H7 (cell line): Measurements from ENCODE around the gene LRRC14B. TPM values are rescaled to one million over a fixed set of nuclear protein-coding genes. Genes with fewer than 3 reads are reported as not detected.
A peak's percentile ranks its signal among the peaks of the same experiment; 100 is the strongest.
"Not testable (repeated sequence)": the region's sequence is repeated elsewhere in the genome, so short reads cannot be mapped to it uniquely, and the experiment has no call there.

ENCODE experiments used
- DNase-seq: peaks from one replicate; pipeline ENCODE4 v3.0.0; 2012
- H3K27me3 ChIP-seq: 2 replicates; pipeline ENCODE4 v1.6.0; 2011; ENCODE audit warnings: mild to moderate bottlenecking, low read length; ENCODE audit not compliant: control insufficient read depth, insufficient read depth
- H3K36me3 ChIP-seq: replicated peaks from 2 replicates; pipeline ENCODE4 v1.5.1; 2011; ENCODE audit warnings: low read length; ENCODE audit not compliant: control insufficient read depth, insufficient read depth
- H3K4me3 ChIP-seq: 2 replicates; pipeline ENCODE4 v1.5.1; 2011; ENCODE audit warnings: low read depth, mild to moderate bottlenecking, control low read depth, low read length, moderate library complexity; ENCODE audit not compliant: insufficient read depth
- total RNA-seq: library from RNA; depleted of rRNA; stranded (reverse); fragments of >200 nt; shearing (Covaris generic); gene quantifications from 2 replicates; pipeline ENCODE4 v1.2.3, GENCODE V29; 2014

The LRRC14B gene
- total RNA-seq, 1 experiment from 2014 or later: not detected

DNA sequence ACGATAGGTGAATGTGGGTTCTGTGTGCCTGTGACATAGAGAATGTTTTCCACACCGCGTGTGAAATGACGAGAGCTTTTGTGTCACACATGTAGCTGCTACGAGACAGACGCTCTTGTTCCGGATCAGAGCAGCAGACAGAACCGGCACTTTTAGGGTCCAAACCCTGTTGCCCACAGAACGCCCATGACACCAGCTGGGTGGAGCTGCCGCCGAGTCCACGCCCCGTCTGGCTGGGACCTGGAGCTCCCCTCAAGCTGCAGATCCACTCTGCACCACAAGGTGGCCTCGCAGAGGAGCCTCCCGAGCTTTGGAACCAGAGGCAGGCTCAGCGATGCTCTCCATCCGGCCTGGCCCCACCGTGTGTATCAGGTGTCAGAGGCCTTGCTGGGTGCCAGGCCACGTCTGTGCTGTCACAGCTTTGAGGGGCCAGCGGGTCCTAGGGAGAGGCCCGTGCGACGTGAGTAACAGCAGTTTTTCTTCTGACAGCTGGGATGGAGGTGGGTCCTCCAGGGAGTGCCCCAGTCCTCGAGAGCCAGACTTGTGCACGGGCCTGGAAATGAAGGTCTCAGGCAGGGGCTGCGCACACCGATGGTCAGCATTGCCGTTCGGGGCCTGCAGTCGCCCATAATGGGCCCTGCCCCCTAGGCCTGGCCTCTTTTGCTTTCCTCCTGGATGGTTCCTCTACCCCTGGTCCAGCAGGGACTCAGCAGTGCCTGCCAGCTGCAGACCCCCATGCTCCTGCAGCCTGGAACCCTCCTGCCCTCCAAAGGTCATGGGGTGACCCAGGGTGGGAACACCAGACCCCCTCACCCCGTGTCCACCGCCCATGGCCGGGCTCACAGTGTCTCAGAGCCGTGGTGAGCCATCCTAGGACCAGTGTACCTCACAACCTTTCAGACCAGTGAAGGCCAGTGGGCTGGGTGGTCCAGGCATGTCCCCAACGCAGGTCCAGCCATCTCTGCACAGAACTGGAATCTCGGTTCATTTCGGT, 2.5 kb upstream of the LRRC14B start:
- peak; percentile 98 for DNase-seq
- no peak overlapping the region for H3K4me3 ChIP-seq

DNA sequence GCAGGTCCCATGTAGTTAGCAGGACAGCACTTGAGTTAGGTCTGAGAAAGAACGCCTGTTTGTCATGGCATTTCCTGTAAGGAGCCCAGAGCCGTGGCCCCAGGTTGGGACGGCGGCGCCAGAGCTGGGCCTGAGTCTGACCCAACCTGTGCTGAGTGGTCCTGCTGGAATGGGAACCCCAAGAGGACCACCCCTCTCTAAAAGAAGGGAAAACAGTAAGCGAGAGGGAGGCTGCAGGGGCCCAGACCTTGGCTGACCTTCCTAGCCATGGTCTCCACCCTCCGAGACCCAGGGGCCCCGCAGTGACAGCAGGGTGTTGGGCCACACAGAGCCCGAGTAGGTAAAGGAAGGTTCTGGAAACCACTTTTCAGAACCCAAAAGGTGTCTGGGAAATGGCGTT, 1.8 kb upstream of the LRRC14B start:
- no peak for DNase-seq
- Histone ChIP-seq H3K27me3 (no peaks in the 10 kb centered on the region), H3K4me3 (no peak overlapping the region), H3K36me3 (no peaks in the 10 kb centered on the region)

More for the DNA sequence above, 2.5 kb upstream of the LRRC14B start:
- H3K36me3 ChIP-seq: no peaks in the 10 kb centered on the region
- no peaks in the 10 kb centered on the region for H3K27me3 ChIP-seq

DNA sequence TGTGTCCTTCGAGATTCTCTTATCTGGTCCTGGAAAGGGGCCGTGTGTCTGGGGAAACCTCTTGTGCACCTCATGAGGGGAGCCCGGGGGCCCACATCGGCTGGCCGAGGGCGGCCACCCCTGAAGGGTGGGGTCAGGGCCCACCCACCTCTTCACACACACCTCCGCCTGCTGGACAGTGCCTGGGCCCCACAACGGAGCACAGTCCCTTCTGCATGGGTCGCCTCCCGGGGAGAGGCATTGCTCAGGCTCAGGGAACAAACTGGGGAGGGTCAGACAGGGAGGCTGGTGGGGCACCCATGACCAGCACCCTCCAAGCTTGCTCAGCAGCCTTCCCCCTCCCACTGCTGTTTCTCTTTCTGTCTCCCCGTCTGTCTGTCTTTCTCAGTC, 1.3 kb upstream of the LRRC14B start:
- peak; percentile 63 for DNase-seq
- H3K27me3 ChIP-seq: no peaks in the 10 kb centered on the region
- H3K36me3 ChIP-seq: no peaks in the 10 kb centered on the region
- H3K4me3 ChIP-seq: no peak overlapping the region

DNA sequence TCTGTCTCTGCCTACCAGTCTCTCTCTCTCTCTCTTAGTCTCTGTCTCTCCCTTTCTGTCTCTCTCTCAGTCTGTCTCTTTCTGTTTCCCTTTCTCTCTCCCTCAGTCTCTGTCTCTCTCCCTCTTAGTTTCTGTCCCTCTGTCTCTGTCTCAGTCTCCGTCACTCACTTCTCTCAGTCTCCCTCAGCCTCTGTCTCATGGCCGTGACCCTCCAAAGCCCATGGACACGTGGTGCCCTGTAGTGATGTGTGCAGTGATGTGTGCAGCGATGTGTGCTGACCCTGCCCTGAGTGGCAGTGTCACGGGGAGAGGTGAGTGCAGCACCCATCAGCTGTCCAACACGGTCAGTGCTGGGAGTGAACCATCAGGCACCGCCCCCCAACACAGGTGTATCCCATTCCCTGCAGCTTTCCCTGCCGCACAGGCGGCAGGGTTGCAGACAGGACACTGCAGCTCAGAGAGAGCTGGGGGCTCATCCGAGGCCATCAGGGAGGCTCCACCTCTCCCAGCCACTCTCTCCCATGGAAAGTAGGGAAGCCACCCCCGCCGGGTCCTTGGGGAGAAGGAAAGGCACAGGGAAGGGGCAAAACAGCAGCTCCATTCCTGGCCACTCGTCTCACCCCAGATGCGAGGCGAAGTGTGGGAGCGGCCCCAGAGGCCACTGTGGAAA, 794 bp upstream of the LRRC14B start:
- Histone ChIP-seq H3K27me3 (no peaks in the 10 kb centered on the region), H3K4me3 (no peak overlapping the region), H3K36me3 (no peaks in the 10 kb centered on the region)
- DNase-seq: peak; percentile 62

DNA sequence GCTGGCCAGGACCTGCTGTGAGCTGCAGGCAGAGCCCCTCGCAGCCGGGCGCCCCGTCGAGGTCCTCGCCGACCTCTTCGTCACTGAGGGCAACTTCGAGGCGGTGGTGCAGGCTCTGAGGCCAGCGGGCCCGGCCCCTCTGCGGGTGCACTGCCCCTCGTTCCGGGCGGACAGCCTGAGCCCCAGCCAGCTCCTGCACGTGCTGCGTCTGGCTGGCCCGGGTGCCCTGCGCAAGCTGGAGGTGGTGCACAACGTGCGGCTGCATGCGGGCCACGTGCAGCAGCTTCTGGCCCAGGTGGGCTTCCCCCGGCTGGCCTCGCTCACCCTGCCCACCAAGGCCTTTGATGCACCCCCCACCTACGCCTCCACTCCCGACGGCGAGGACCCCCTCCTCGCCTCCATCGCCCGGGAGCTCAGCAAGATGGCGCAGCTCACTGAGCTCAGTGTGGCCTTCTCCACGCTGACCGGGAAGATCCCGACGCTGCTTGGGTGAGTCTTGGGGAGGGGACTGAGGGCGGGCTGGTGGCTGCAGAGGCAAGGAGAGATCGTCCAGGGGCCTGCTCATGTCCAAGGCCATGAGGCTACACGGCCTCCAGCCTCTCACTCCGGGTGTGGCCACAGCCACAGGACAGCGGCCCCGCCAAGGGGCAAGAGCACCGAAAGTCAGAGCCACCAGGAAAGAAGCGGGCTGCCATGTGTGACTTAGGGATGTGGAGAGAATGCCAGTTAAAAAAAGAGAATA, 825 bp downstream of the LRRC14B start:
- no peaks in the 10 kb centered on the region for H3K27me3 ChIP-seq
- no peaks in the 10 kb centered on the region for H3K36me3 ChIP-seq
- DNase-seq: no peak
- no peak overlapping the region for H3K4me3 ChIP-seq

DNA sequence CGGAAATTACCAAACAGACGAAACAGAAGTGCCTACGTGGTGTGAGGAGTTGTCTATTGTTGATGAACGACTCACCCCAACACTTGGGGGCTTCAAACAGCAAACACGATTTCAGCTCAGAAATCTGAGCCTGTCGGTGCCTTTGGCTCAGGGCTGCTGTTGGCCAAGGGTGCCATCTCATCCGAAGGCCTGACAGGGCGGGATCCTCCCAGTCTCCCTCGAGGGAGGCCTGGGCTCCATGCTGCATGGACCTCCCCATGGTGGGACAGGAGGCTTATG, 1.3 kb downstream of the LRRC14B start:
- Histone ChIP-seq H3K27me3 (no peaks in the 10 kb centered on the region), H3K36me3 (no peaks in the 10 kb centered on the region), H3K4me3 (no peak overlapping the region)
- no peak for DNase-seq

DNA sequence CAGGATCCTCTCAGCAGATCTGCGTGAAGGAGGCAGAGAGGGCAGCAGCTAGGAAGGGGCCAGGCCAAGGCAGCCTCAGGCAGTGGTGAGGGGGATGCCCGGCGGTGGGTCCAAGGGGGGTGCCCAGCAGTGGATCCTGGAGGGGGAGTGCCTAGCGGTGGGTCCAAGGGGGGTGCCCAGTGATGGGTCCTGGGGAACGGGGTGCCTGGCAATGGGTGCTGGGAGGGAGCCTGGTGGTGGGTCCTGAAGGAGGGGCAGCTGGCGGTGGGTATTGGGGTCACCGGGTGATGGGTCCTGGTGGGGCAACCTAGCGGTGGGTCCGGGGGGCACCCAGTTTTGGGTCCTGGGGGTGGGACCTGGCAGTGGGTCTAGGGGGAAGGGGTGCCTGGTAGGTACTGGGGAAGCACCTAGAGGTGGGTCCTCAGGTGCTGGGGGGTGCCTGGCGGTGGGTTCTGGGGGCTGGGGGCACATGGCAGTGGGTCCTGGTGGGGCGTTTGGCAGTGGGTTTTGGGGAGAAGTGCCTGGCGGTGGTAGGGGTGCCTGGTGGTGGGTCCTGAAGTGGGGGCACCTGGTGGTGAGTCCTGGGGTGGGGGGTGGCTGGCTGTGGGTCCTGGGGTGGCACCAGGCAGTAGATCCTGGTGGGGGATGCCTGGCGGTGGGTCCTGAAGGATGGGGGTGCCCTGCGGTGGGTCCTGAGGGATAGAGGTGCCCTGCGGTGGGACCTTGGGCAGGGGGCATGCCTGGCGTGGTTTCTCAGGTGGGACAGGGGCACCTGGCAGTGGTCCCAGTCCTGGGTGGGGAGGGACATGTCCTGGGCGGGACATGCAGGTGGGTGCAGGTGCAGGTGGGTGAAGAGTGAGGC, 1.9 kb downstream of the LRRC14B start:
- Histone ChIP-seq H3K27me3 (no peaks in the 10 kb centered on the region), H3K4me3 (no peak overlapping the region), H3K36me3 (no peaks in the 10 kb centered on the region)
- no peak for DNase-seq

DNA sequence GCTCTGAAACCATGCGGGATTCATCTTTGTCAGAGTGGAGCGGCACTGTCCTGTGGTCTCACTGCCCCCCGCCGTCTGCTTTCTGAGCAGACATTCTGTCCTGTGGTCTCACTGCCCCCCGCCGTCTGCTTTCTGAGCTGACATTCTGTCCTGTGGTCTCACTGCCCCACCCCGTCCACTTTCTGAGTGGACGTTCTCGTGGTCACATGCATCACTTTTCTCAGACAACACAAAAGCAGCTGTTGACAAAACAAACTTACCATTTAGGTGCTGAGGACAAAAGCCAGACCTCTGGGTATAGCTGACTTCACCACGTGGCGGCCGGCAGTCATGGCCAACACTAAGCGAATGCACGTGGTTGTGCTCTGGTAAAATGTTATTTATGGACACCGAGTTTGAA, 2.8 kb downstream of the LRRC14B start:
- Histone ChIP-seq H3K27me3 (no peaks in the 10 kb centered on the region), H3K36me3 (no peaks in the 10 kb centered on the region), H3K4me3 (no peak overlapping the region)
- DNase-seq: no peak

DNA sequence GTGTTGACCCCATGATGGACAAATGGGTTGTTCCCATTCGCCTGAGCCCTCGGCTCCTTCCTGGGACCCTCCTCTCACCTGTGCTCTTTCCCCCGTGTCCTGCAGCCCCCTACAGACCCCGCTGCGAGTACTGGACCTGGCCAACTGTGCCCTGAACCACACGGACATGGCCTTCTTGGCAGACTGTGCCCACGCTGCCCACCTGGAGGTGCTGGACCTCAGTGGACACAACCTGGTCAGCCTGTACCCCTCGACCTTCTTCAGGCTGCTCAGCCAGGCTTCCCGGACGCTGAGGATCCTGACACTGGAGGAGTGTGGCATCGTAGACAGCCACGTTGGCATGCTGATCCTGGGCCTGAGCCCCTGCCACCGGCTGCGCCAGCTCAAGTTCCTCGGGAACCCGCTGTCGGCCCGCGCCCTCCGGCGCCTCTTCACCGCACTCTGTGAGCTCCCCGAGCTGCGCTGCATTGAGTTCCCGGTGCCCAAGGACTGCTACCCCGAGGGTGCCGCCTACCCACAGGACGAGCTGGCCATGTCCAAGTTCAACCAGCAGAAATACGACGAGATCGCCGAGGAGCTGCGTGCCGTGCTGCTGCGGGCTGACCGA, 3.4 kb downstream of the LRRC14B start:
- no peak for DNase-seq
- Histone ChIP-seq H3K27me3 (no peaks in the 10 kb centered on the region), H3K36me3 (no peaks in the 10 kb centered on the region), H3K4me3 (no peak overlapping the region)

DNA sequence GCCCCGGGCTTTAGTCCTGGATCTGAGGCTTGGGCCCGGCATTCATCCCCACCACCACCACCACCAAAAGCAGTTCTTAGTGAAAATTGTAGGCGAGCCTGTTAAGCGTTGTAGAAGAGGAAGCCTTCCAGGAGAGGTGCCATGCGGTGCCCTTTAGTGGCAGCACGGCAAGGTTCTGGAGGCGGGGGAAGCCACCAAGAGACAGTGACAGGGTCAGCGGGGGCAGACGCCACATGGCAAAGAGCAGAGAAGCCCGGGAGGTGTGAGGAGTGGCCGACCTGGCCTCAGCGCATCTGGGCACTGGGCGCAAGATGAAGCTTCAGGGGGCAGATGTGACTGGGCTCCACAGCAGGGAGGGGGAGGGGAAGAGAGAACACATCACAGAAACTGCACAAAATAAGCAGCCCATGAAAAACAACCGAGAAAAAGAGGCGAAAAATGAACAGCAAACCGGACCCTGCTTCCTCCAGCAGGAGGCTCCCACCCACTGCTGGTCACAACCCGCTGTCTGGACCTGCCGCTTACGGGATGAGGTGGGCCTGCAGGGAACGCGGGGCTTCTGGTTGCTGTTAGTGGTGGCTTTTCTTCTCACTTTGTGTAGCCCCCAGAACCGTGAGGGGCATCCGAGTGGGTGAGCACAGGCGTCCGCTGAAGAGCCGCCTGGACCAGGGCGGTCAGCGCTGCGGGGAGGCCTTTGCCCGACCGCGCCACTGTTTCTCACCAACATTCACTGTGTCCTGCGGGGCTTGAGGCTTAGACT, 4.3 kb downstream of the LRRC14B start:
- H3K27me3 ChIP-seq: no peaks in the 10 kb centered on the region
- no peaks in the 10 kb centered on the region for H3K36me3 ChIP-seq
- no peak overlapping the region for H3K4me3 ChIP-seq
- DNase-seq: peak; percentile 91

DNA sequence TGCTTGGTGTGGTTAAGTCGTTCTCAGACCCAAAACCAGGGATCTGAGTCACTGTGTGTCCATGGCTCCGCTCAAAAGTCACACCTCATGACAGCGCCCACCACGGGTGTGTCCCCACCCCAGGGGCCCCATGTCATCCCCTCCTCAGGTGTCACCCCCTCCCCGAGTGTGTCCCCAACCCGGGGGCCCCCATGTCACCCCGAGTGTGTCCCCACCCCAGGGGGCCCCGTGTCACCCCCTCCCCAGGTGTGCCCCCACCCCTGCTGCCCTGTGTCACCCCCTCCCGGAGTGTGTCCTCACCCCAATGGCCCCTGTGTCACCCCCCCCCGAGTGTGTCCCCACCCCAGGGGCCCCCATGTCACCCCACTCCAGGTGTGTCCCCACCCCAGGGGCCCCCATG, 5.1 kb downstream of the LRRC14B start:
- Histone ChIP-seq H3K27me3 (no peaks in the 10 kb centered on the region), H3K4me3 (no peak overlapping the region), H3K36me3 (no peaks in the 10 kb centered on the region)
- no peak for DNase-seq

DNA sequence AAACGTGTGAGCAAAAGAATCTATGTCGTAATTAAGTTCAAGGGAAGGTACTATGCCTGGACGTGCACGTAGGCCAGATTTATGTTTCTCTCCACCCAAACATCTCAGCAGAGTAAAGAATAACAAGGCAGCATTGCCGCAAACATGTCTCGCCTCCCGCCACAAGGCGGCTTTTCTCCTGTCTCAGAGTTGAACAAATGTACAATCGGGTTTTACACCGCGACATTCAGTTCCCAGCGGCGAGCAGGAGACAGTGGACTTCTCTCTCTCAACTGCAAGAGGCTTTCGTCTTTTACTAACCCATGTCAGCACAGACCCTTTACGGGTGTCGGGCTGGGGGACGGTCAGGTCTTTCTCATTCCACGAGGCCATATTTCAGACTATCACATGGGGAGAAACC, 5.7 kb downstream of the LRRC14B start:
- not testable (repeated sequence) for H3K27me3 ChIP-seq, DNase-seq, H3K4me3 ChIP-seq, H3K36me3 ChIP-seq

DNA sequence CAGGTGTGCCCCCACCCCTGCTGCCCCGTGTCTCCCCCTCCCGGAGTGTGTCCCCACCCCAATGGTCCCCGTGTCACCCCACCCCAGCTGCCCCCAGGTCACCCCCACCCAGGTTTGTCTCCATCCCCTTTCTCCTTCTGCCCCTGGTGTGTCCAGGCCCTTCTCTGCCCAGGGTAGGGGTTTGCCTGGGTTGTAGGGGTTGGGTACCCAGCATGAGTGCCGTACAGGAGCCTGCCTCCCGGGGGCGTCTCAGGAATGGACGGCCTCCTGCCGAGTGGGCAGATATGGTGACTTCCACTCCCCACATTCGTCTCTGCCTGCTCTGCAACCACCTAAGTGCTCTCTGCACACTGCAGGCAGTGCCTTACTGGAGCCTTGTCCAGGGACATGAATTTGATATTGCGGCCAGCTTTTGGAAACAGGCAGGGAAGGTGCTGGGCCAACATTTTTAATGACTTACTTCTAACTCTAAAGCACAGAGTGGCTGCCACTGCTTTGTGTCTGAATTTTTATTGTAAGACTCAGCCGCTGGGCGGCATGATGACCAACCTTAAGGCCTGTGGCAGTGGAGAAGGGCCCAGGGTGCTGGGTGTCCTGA, 6.7 kb downstream of the LRRC14B start:
- Histone ChIP-seq H3K36me3 (no peaks in the 10 kb centered on the region), H3K4me3 (no peak overlapping the region), H3K27me3 (no peaks in the 10 kb centered on the region)
- DNase-seq: peak; percentile 63
